Adipose tissue (tissue), 3 donors: ENCODE results near the gene FBXO15. TPM values are rescaled to one million over a fixed set of nuclear protein-coding genes. Genes with fewer than 3 reads are reported as not detected.

Experiments used
- H3K27ac ChIP-seq: one replicate; pipeline ENCODE4 v1.5.1; 2013; ENCODE audit warnings: low read depth, low read length
- WGBS, 3 donors: extraction: QIAGEN DNeasy Blood & Tissue Kit; methylation state at CpG; one replicate each; pipeline ENCODE4 v1.1.7; 2013; 5-methylcytosine and 5-hydroxymethylcytosine counted together
- polyA plus RNA-seq, 3 donors: library from polyadenylated mRNA; stranded (reverse); fragments of 200-250 nt; gene quantifications; one replicate each; pipeline ENCODE4 v1.2.3, GENCODE V29; 2013
- donor health status: healthy with polysubstance abuse.
- donor health status: Bipolar disorder and iron deficiency.
- donor health status: healthy.

FBXO15 gene
- polyA plus RNA-seq, 3 donors: 0.31 to 0.83 TPM; not detected in 1

- no peak overlapping the region for H3K27ac ChIP-seq
- WGBS, 3 donors: 59 to 71% (median 63%) methylated on average over 10 of the region's 10 CpGs
Measured at GRCh38 chr18:74126684-74127655, 20.7 kb downstream of the FBXO15 start.

- WGBS, 3 donors: 55 to 75% (median 63%) methylated on average over 1 of the region's 1 CpG
Measured at GRCh38 chr18:74124642-74125041, 23.0 kb downstream of the FBXO15 start.

GRCh38 chr18:74123200-74123599 is 24.4 kb downstream of the FBXO15 start:
- no peak overlapping the region for H3K27ac ChIP-seq
- WGBS, 3 donors: 92 to 94% (median 94%) methylated on average over 6 of the region's 6 CpGs

More at GRCh38 chr18:74124642-74125041, 23.0 kb downstream of the FBXO15 start:
- no peak overlapping the region for H3K27ac ChIP-seq

- 28 to 43% (median 41%) methylated on average over 9 of the region's 9 CpGs for WGBS, 3 donors
- H3K27ac ChIP-seq: no peak overlapping the region
Measured at GRCh38 chr18:74116633-74117554, 30.7 kb downstream of the FBXO15 start.

- H3K27ac ChIP-seq: no peak overlapping the region
- 59 to 77% (median 72%) methylated on average over 4 of the region's 4 CpGs for WGBS, 3 donors
Measured at GRCh38 chr18:74115046-74115445, 32.6 kb downstream of the FBXO15 start.

- WGBS, 3 donors: 31 to 61% (median 37%) methylated on average over 1 of the region's 1 CpG
- no peak overlapping the region for H3K27ac ChIP-seq
Measured at GRCh38 chr18:74114116-74114515, 33.5 kb downstream of the FBXO15 start.

GRCh38 chr18:74113711-74114110 is 33.9 kb downstream of the FBXO15 start:
- H3K27ac ChIP-seq: no peak overlapping the region

GRCh38 chr18:74110976-74111375 is 36.7 kb downstream of the FBXO15 start:
- 79 to 88% (median 86%) methylated on average over 4 of the region's 4 CpGs for WGBS, 3 donors
- no peak overlapping the region for H3K27ac ChIP-seq

GRCh38 chr18:74110149-74110548 is 37.5 kb downstream of the FBXO15 start:
- no peak overlapping the region for H3K27ac ChIP-seq
- WGBS, 3 donors: 97 to 100% (median 100%) methylated on average over 1 of the region's 1 CpG

- WGBS, 3 donors: 89 to 96% (median 89%) methylated on average over 2 of the region's 2 CpGs
- H3K27ac ChIP-seq: no peak overlapping the region
Measured at GRCh38 chr18:74108460-74108859, 39.2 kb downstream of the FBXO15 start.

- WGBS, 3 donors: 78 to 79% (median 79%) methylated on average over 1 of the region's 1 CpG
- H3K27ac ChIP-seq: no peak overlapping the region
Measured at GRCh38 chr18:74097803-74098202, 49.8 kb downstream of the FBXO15 start.

GRCh38 chr18:74092922-74093321 is 54.7 kb downstream of the FBXO15 start:
- WGBS, 3 donors: 85 to 96% (median 93%) methylated on average over 3 of the region's 3 CpGs
- no peak overlapping the region for H3K27ac ChIP-seq

GRCh38 chr18:74084184-74084855 is 63.3 kb downstream of the FBXO15 start:
- no peak overlapping the region for H3K27ac ChIP-seq
- WGBS, 3 donors: 82 to 92% (median 84%) methylated on average over 9 of the region's 9 CpGs

GRCh38 chr18:74083557-74083952 is 64.1 kb downstream of the FBXO15 start:
- WGBS, 3 donors: 49 to 72% (median 57%) methylated on average over 3 of the region's 3 CpGs
- no peak overlapping the region for H3K27ac ChIP-seq

GRCh38 chr18:74082742-74083556 is 64.7 kb downstream of the FBXO15 start:
- no peak overlapping the region for H3K27ac ChIP-seq
- WGBS, 3 donors: 42 to 53% (median 49%) methylated on average over 18 of the region's 18 CpGs

GRCh38 chr18:74081966-74082741 is 65.5 kb downstream of the FBXO15 start:
- no peak overlapping the region for H3K27ac ChIP-seq
- WGBS, 3 donors: 59 to 62% (median 61%) methylated on average over 13 of the region's 13 CpGs

- 85 to 90% (median 87%) methylated on average over 9 of the region's 9 CpGs for WGBS, 3 donors
- H3K27ac ChIP-seq: no peak overlapping the region
Measured at GRCh38 chr18:74078257-74078656, 69.4 kb downstream of the FBXO15 start.
